K562 (cell line): ENCODE data around the gene ULK3. TPM values are rescaled to one million over a fixed set of nuclear protein-coding genes. Genes with fewer than 3 reads are reported as not detected.

Experiments used
- BRCA1 ChIP-seq, 2 experiments: fragments of 450-650 bp in 1 of 2; sonication (generic) in 1 of 2; formaldehyde crosslinking in 1 of 2; IDR thresholded peaks; 2 replicates each; pipeline versions ENCODE4 v1.5.0 to v1.6.1; 2017 to 2020; ENCODE audit warnings: mild to moderate bottlenecking in 1 of 2, missing genetic modification reagents in 1 of 2
- FOS ChIP-seq: IDR thresholded peaks from 3 replicates; pipeline ENCODE4 v1.6.1; 2011; ENCODE audit not compliant: insufficient read length; ENCODE audit errors: extremely low read depth
- HDAC1 ChIP-seq, 2 experiments: fragments of 450-650 bp; IDR thresholded peaks; 2 replicates each; pipeline ENCODE4 v1.6.1; 2016 to 2017; ENCODE audit warnings: inconsistent platforms in 1 of 2, mild to moderate bottlenecking in 1 of 2, moderate library complexity in 1 of 2
- NR4A1 ChIP-seq, 2 experiments: fragments of 250-450 bp in 1 of 2; fragments of 450-650 bp in 1 of 2; sonication (Bioruptor Pico) in 1 of 2; IDR thresholded peaks; 2 replicates each; pipeline versions ENCODE4 v1.4.0 to v1.6.1; 2016 to 2020; ENCODE audit warnings: mild to moderate bottlenecking in 2 of 2, missing compliant biosample characterization in 1 of 2, missing genetic modification characterization in 1 of 2, moderate library complexity in 1 of 2
- PHF21A ChIP-seq: fragments of 450-650 bp; IDR thresholded peaks from 2 replicates; pipeline ENCODE4 v1.6.1; 2017; ENCODE audit warnings: low read depth, borderline replicate concordance
- POU5F1 ChIP-seq: fragments of 150-350 bp; IDR thresholded peaks from 2 replicates; pipeline ENCODE4 v1.6.1; 2014; ENCODE audit warnings: borderline replicate concordance, low read length, low read depth, mild to moderate bottlenecking; ENCODE audit not compliant: partially characterized antibody
- TCF7L2 ChIP-seq: fragments of 150-350 bp; IDR thresholded peaks from 2 replicates; pipeline ENCODE4 v1.6.1; 2016; ENCODE audit warnings: low read depth, mild to moderate bottlenecking, low read length, moderate library complexity
- ZNF165 ChIP-seq: fragments of 250-450 bp; sonication (Bioruptor Pico); IDR thresholded peaks from 2 replicates; pipeline ENCODE4 v1.4.0; 2020; ENCODE audit warnings: borderline replicate concordance
- ZNF232 ChIP-seq: sonication (generic); formaldehyde crosslinking; IDR thresholded peaks from 2 replicates; pipeline ENCODE4 v1.8.0; 2022; ENCODE audit warnings: mild to moderate bottlenecking, missing genetic modification reagents
- ZNF77 ChIP-seq: fragments of 250-450 bp; sonication (Bioruptor Pico); IDR thresholded peaks from 2 replicates; pipeline ENCODE4 v1.5.0; 2020
- polyA plus RNA-seq, 8 experiments: library from polyadenylated mRNA; depleted of rRNA in 4 of 8; stranded (reverse) in 5 of 8; unstranded in 3 of 8; fragments of >200 nt; fragmentation: Nextera tagmentation in 2 of 8; fragmentation: Illumina TruSeq in 1 of 8; extraction: Ambion mirVana in 2 of 8; extraction: Trizol in 1 of 8; gene quantifications; 2 replicates each; pipeline versions ENCODE4 v1.2.1 to v1.2.3, GENCODE V29; 2011 to 2014; ENCODE audit warnings: inconsistent platforms in 1 of 8, missing spikeins in 1 of 8
- total RNA-seq, 7 experiments: library from RNA; depleted of rRNA in 6 of 7; stranded (reverse); fragments of >200 nt in 6 of 7; fragmentation: Illumina TruSeq in 2 of 7; extraction: Trizol in 2 of 7; gene quantifications; 2 replicates each; pipeline versions ENCODE4 v1.2.1 to v1.2.3, GENCODE V29; 2011 to 2021; ENCODE audit warnings: low replicate concordance in 1 of 7
- TF ChIP-seq, protein P1 (sequence below): fragments of 250-450 bp; sonication (Bioruptor Pico); IDR thresholded peaks from 2 replicates; pipeline ENCODE4 v1.5.0; 2020; ENCODE audit warnings: mild to moderate bottlenecking, borderline replicate concordance
- TF ChIP-seq, protein P2 (sequence below): sonication (generic); formaldehyde crosslinking; IDR thresholded peaks from 2 replicates; pipeline ENCODE4 v1.8.1; 2023; ENCODE audit warnings: mild to moderate bottlenecking, missing genetic modification reagents, moderate library complexity
- TF ChIP-seq, protein P3 (sequence below), 2 experiments: fragments of 450-650 bp in 1 of 2; IDR thresholded peaks; 2 replicates each; pipeline ENCODE4 v1.6.1; 2011 to 2017; ENCODE audit warnings: low read depth in 2 of 2, antibody characterized with exemption in 1 of 2, borderline replicate concordance in 1 of 2, low read length in 1 of 2, mild to moderate bottlenecking in 1 of 2, mixed read lengths in 1 of 2; ENCODE audit not compliant: control insufficient read depth in 1 of 2
- TF ChIP-seq, protein P4 (sequence below), 2 experiments: fragments of 450-650 bp; IDR thresholded peaks; 2 replicates each; pipeline ENCODE4 v1.6.1; 2016
- TF ChIP-seq, protein P5 (sequence below): fragments of 450-650 bp; formaldehyde crosslinking; IDR thresholded peaks from 2 replicates; pipeline ENCODE4 v1.4.0; 2020; ENCODE audit warnings: mild to moderate bottlenecking, mixed read lengths

ULK3 gene
- total and polyA plus RNA-seq, 9 of the 15 experiments (the other 6 are each of a cell fraction or from before 2014, with no cell fraction given) = 0.68 to 68.0 (median 34.9) TPM

DNA sequence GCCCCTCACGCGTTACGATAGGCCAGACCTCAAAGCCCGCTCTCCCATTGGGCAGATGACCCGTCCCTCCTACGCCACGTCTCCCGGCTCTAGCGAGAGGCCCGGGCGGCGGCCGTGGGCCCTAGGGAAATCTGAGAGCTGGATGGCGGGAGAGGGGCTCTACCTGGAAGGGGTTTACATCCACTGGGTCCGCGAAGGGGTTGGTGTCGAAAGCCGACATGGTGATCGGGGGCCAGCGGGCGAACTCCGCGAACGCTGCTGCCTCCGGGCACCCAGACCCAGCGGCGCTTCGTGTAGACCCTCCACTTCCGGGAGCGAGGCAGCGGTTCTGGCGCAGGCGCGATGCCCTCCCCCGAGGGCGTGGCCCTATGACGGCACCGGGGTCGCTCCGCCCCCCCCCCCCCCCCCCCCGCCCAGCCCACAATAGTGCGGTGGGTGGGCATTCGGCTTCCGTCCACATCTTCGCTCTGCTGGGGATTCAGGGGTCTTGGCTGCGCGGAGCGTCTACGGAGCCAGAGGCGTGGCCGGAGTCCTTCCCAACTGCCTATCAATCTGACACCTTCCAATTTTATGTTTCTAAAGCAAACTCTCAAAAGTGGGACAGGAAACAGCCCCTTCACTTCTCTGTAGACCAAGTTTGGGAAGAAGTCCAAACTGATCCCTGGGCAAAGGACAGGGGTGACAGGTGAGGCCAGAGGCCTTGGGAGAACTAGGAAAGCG, 30.2 kb upstream of the ULK3 start, which contains the start of gene SCAMP2 (continued):
- TF ChIP-seq, protein P1, sequence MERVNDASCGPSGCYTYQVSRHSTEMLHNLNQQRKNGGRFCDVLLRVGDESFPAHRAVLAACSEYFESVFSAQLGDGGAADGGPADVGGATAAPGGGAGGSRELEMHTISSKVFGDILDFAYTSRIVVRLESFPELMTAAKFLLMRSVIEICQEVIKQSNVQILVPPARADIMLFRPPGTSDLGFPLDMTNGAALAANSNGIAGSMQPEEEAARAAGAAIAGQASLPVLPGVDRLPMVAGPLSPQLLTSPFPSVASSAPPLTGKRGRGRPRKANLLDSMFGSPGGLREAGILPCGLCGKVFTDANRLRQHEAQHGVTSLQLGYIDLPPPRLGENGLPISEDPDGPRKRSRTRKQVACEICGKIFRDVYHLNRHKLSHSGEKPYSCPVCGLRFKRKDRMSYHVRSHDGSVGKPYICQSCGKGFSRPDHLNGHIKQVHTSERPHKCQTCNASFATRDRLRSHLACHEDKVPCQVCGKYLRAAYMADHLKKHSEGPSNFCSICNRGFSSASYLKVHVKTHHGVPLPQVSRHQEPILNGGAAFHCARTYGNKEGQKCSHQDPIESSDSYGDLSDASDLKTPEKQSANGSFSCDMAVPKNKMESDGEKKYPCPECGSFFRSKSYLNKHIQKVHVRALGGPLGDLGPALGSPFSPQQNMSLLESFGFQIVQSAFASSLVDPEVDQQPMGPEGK (CRISPR knock-in tag) = no peak
- TF ChIP-seq PHF21A (no peak), ZNF165 (CRISPR knock-in tag) (no peak), NR4A1 (CRISPR knock-in tag; IDR thresholded peaks at IDR 0.05) (peak; percentile 67; the same call in 1 of the 2 replicates), NR4A1 (tag; IDR thresholded peaks at IDR 0.05) (no peak), TCF7L2 (no peak), BRCA1 (IDR thresholded peaks at IDR 0.05) (no peak), BRCA1 (CRISPR knock-in tag; IDR thresholded peaks at IDR 0.05) (no peak), FOS (peak; percentile 85), ZNF232 (CRISPR knock-in tag) (no peak), ZNF77 (CRISPR knock-in tag) (no peak), HDAC1 (IDR thresholded peaks at IDR 0.05) (peak in 1 of 2 experiments; percentile 90; a peak in 2 of 4 replicates), POU5F1 (no peak)
- TF ChIP-seq, protein P2, sequence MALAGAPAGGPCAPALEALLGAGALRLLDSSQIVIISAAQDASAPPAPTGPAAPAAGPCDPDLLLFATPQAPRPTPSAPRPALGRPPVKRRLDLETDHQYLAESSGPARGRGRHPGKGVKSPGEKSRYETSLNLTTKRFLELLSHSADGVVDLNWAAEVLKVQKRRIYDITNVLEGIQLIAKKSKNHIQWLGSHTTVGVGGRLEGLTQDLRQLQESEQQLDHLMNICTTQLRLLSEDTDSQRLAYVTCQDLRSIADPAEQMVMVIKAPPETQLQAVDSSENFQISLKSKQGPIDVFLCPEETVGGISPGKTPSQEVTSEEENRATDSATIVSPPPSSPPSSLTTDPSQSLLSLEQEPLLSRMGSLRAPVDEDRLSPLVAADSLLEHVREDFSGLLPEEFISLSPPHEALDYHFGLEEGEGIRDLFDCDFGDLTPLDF (CRISPR knock-in tag) = no peak; the same call in 1 of the 2 replicates
- TF ChIP-seq, protein P3, sequence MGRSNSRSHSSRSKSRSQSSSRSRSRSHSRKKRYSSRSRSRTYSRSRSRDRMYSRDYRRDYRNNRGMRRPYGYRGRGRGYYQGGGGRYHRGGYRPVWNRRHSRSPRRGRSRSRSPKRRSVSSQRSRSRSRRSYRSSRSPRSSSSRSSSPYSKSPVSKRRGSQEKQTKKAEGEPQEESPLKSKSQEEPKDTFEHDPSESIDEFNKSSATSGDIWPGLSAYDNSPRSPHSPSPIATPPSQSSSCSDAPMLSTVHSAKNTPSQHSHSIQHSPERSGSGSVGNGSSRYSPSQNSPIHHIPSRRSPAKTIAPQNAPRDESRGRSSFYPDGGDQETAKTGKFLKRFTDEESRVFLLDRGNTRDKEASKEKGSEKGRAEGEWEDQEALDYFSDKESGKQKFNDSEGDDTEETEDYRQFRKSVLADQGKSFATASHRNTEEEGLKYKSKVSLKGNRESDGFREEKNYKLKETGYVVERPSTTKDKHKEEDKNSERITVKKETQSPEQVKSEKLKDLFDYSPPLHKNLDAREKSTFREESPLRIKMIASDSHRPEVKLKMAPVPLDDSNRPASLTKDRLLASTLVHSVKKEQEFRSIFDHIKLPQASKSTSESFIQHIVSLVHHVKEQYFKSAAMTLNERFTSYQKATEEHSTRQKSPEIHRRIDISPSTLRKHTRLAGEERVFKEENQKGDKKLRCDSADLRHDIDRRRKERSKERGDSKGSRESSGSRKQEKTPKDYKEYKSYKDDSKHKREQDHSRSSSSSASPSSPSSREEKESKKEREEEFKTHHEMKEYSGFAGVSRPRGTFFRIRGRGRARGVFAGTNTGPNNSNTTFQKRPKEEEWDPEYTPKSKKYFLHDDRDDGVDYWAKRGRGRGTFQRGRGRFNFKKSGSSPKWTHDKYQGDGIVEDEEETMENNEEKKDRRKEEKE (IDR thresholded peaks at IDR 0.05; ENCODE audit: borderline replicate concordance in 1 of 2, control insufficient read depth in 1 of 2, low read depth in 2 of 2, low read length in 1 of 2) = no peak
- TF ChIP-seq, protein P4, sequence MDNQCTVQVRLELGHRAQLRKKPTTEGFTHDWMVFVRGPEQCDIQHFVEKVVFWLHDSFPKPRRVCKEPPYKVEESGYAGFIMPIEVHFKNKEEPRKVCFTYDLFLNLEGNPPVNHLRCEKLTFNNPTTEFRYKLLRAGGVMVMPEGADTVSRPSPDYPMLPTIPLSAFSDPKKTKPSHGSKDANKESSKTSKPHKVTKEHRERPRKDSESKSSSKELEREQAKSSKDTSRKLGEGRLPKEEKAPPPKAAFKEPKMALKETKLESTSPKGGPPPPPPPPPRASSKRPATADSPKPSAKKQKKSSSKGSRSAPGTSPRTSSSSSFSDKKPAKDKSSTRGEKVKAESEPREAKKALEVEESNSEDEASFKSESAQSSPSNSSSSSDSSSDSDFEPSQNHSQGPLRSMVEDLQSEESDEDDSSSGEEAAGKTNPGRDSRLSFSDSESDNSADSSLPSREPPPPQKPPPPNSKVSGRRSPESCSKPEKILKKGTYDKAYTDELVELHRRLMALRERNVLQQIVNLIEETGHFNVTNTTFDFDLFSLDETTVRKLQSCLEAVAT (IDR thresholded peaks at IDR 0.05) = no peak
- TF ChIP-seq, protein P5, sequence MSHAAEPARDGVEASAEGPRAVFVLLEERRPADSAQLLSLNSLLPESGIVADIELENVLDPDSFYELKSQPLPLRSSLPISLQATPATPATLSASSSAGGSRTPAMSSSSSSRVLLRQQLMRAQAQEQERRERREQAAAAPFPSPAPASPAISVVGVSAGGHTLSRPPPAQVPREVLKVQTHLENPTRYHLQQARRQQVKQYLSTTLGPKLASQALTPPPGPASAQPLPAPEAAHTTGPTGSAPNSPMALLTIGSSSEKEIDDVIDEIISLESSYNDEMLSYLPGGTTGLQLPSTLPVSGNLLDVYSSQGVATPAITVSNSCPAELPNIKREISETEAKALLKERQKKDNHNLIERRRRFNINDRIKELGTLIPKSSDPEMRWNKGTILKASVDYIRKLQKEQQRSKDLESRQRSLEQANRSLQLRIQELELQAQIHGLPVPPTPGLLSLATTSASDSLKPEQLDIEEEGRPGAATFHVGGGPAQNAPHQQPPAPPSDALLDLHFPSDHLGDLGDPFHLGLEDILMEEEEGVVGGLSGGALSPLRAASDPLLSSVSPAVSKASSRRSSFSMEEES (CRISPR knock-in tag) = no peak
